GM19240 (cell line): Measurements from ENCODE around the gene CMYA5.
"Not testable (repeated sequence)": the region's sequence is repeated elsewhere in the genome, so short reads cannot be mapped to it uniquely, and the experiment has no call there.

Experiments
- DNase-seq: peaks from one replicate; pipeline ENCODE4 v3.0.0; 2011; ENCODE audit warnings: low spot score; ENCODE audit not compliant: insufficient read length

The CMYA5 gene

GRCh38 chr5:79702606-79703380 lies 13.2 kb downstream of the CMYA5 start:
- no peak for DNase-seq

GRCh38 chr5:79703381-79703645 lies 13.7 kb downstream of the CMYA5 start:
- DNase-seq: no peak

GRCh38 chr5:79704553-79704952 lies 14.9 kb downstream of the CMYA5 start:
- no peak for DNase-seq

GRCh38 chr5:79705632-79706031 lies 16.0 kb downstream of the CMYA5 start:
- no peak for DNase-seq

- not testable (repeated sequence) for DNase-seq
Observed at GRCh38 chr5:79706317-79706716, 16.7 kb downstream of the CMYA5 start.

GRCh38 chr5:79707535-79707934 lies 17.9 kb downstream of the CMYA5 start:
- DNase-seq: no peak

- no peak for DNase-seq
Observed at GRCh38 chr5:79712741-79713140, 23.1 kb downstream of the CMYA5 start.

- no peak for DNase-seq
Observed at GRCh38 chr5:79713727-79714126, 24.1 kb downstream of the CMYA5 start.

- no peak for DNase-seq
Observed at GRCh38 chr5:79716839-79717238, 27.2 kb downstream of the CMYA5 start.

- no peak for DNase-seq
Observed at GRCh38 chr5:79720096-79720495, 30.5 kb downstream of the CMYA5 start.

- DNase-seq: no peak
Observed at GRCh38 chr5:79727451-79728355, 38.1 kb downstream of the CMYA5 start.

GRCh38 chr5:79728396-79728795 lies 38.8 kb downstream of the CMYA5 start:
- DNase-seq: no peak

- no peak for DNase-seq
Observed at GRCh38 chr5:79729679-79730078, 40.0 kb downstream of the CMYA5 start.

- no peak for DNase-seq
Observed at GRCh38 chr5:79730564-79730963, 40.9 kb downstream of the CMYA5 start.

GRCh38 chr5:79731775-79732174 lies 42.1 kb downstream of the CMYA5 start:
- DNase-seq: no peak

GRCh38 chr5:79736528-79737514 lies 47.2 kb downstream of the CMYA5 start:
- no peak for DNase-seq

- DNase-seq: no peak
Observed at GRCh38 chr5:79738349-79738748, 48.7 kb downstream of the CMYA5 start.

GRCh38 chr5:79742549-79743136 lies 53.0 kb downstream of the CMYA5 start:
- DNase-seq: no peak

GRCh38 chr5:79743846-79744605 lies 54.4 kb downstream of the CMYA5 start:
- no peak for DNase-seq

- no peak for DNase-seq
Observed at GRCh38 chr5:79745255-79745654, 55.6 kb downstream of the CMYA5 start.
